CD4-positive, alpha-beta T cell (primary cell): ENCODE data around the gene DOCK2. TPM values are rescaled to one million over a fixed set of nuclear protein-coding genes. Genes with fewer than 3 reads are reported as not detected.

Experiments used
- ATAC-seq: fragments of 200-7000 bp; cut with Tn5 transposase; one replicate; pipeline ENCODE4 v1.10.0; 2022; ENCODE audit warnings: mild to moderate bottlenecking; ENCODE audit not compliant: poor library complexity
- CTCF ChIA-PET: fragments of 350-600 bp; sonication (Branson Sonifier 250); formaldehyde crosslinking; loops from one replicate; lab custom pipeline; 2021; ENCODE audit warnings: antibody characterized with exemption, inconsistent platforms; lab: Charles Lee
- POLR2A ChIA-PET: fragments of 350-600 bp; sonication (Branson Sonifier 250); formaldehyde crosslinking; loops from one replicate; lab custom pipeline; 2021; ENCODE audit warnings: antibody characterized with exemption, inconsistent platforms; lab: Charles Lee
- DNase-seq, 14 experiments: peaks; one replicate each; pipeline ENCODE4 v3.0.0-alpha.2; 2013 to 2020; ENCODE audit warnings: mixed read lengths in 2 of 14
- H3K27ac ChIP-seq, 2 donors: one replicate each; pipeline versions ENCODE4 v1.5.1 to v1.7.0; 2013; ENCODE audit warnings: low read length in 2 of 2, low read depth in 1 of 2, mild to moderate bottlenecking in 1 of 2
- H3K27me3 ChIP-seq, 2 experiments: 1 replicate in 1 of 2; 2 replicates in 1 of 2; pipeline versions ENCODE4 v1.6.1 to v1.7.0; 2013; ENCODE audit warnings: low read length in 2 of 2, control low read depth in 1 of 2, mild to moderate bottlenecking in 1 of 2, moderate library complexity in 1 of 2; ENCODE audit not compliant: insufficient read depth in 2 of 2, control insufficient read depth in 1 of 2
- H3K36me3 ChIP-seq: one replicate; pipeline ENCODE4 v1.6.1; 2013; ENCODE audit warnings: low read length, control low read depth; ENCODE audit not compliant: insufficient read depth
- H3K4me1 ChIP-seq: one replicate; pipeline ENCODE4 v1.6.1; 2013; ENCODE audit warnings: low read length, control low read depth; ENCODE audit not compliant: insufficient read depth
- H3K4me3 ChIP-seq: one replicate; pipeline ENCODE4 v1.5.1; 2013; ENCODE audit warnings: mild to moderate bottlenecking, low read length, moderate library complexity
- H3K9me3 ChIP-seq, 2 experiments: 1 replicate in 1 of 2; 2 replicates in 1 of 2; pipeline versions ENCODE4 v1.6.1 to v1.7.0; 2013; ENCODE audit warnings: low read length in 2 of 2, mild to moderate bottlenecking in 2 of 2, control low read depth in 1 of 2, moderate library complexity in 1 of 2; ENCODE audit not compliant: control insufficient read depth in 1 of 2, insufficient read depth in 1 of 2
- H3K27ac Mint-ChIP-seq: one replicate; pipeline ENCODE4 v1.8.0; 2020; ENCODE audit warnings: mixed read lengths
- H3K27me3 Mint-ChIP-seq: one replicate; pipeline ENCODE4 v1.8.0; 2021; ENCODE audit warnings: mixed read lengths
- H3K36me3 Mint-ChIP-seq: one replicate; pipeline ENCODE4 v1.8.0; 2021; ENCODE audit warnings: low read depth, mixed read lengths
- H3K4me1 Mint-ChIP-seq: one replicate; pipeline ENCODE4 v1.8.0; 2021; ENCODE audit warnings: low read depth, mixed read lengths
- H3K4me3 Mint-ChIP-seq: one replicate; pipeline ENCODE4 v1.8.0; 2020; ENCODE audit warnings: mild to moderate bottlenecking, mixed read lengths
- H3K9me3 Mint-ChIP-seq: one replicate; pipeline ENCODE4 v1.8.0; 2020; ENCODE audit warnings: mixed read lengths
- CTCF ChIP-seq: fragments of 200-600 bp; IDR thresholded peaks from one replicate; pipeline ENCODE4 v1.8.0; 2022; ENCODE audit warnings: antibody characterized with exemption, mild to moderate bottlenecking
- intact Hi-C, 2 experiments: fragments of 100-400 bp; cut with DNase I in 1 of 2; cut with micrococcal nuclease in 1 of 2; formaldehyde crosslinking; loops; one replicate each; pipeline versions ENCODE4 v1.15.1 to v1.9.0; 2023 to 2025; cut with DNase I, micrococcal nuclease
- total RNA-seq, 174 experiments: library from RNA in 2 of 174; stranded (reverse) in 2 of 174; gene quantifications; one replicate each; pipeline ENCODE4 v1.2.3 and lab custom pipeline; 2021 to 2026

Gene DOCK2
- total RNA-seq, 2 experiments from 2014 or later = 220 to 229 TPM

GRCh38 chr5:169944922-169945680 lies 308.0 kb downstream of the DOCK2 start:
- H3K9me3 Mint-ChIP-seq = no peaks in the 10 kb centered on the region
- H3K9me3 ChIP-seq = peaks cover 0 to 4% of the 10 kb centered on the region in 2 experiments
- H3K27ac Mint-ChIP-seq = no peak overlapping the region
- TF ChIP-seq CTCF = no peak
- ATAC-seq (no peak), DNase-seq (no peak)
- H3K36me3 ChIP-seq = peaks cover 15% of the 10 kb centered on the region
- POLR2A ChIA-PET = no interaction called here
- no peak overlapping the region for H3K4me3 ChIP-seq
- no peak overlapping the region for H3K27ac ChIP-seq
- H3K27me3 Mint-ChIP-seq = no peaks in the 10 kb centered on the region
- H3K27me3 ChIP-seq = no peaks in the 10 kb centered on the region
- peaks cover 45% of the 10 kb centered on the region for H3K36me3 Mint-ChIP-seq
- CTCF ChIA-PET = no interaction called here
- H3K4me1 Mint-ChIP-seq = peaks cover 11% of the 10 kb centered on the region
- intact Hi-C loops = no loop called here
- H3K4me3 Mint-ChIP-seq = no peak overlapping the region
- H3K4me1 ChIP-seq = no peaks in the 10 kb centered on the region

GRCh38 chr5:169945831-169946261 lies 308.8 kb downstream of the DOCK2 start:
- no peak for ATAC-seq
- H3K36me3 Mint-ChIP-seq = peaks cover 45% of the 10 kb centered on the region
- H3K27me3 Mint-ChIP-seq = no peaks in the 10 kb centered on the region
- DNase-seq = no peak
- Histone ChIP-seq H3K9me3 (peaks cover 0 to 4% of the 10 kb centered on the region in 2 experiments), H3K4me3 (no peak overlapping the region), H3K27ac (no peak overlapping the region), H3K27me3 (no peaks in the 10 kb centered on the region), H3K36me3 (peaks cover 19% of the 10 kb centered on the region), H3K4me1 (no peaks in the 10 kb centered on the region)
- TF ChIP-seq CTCF = no peak
- no peak overlapping the region for H3K27ac Mint-ChIP-seq
- no peak overlapping the region for H3K4me3 Mint-ChIP-seq
- intact Hi-C loops = no loop called here
- ChIA-PET POLR2A (no interaction called here), CTCF (no interaction called here)
- H3K9me3 Mint-ChIP-seq = no peaks in the 10 kb centered on the region
- H3K4me1 Mint-ChIP-seq = peaks cover 11% of the 10 kb centered on the region

- intact Hi-C loops = no loop called here
- Histone ChIP-seq H3K27me3 (no peaks in the 10 kb centered on the region), H3K27ac (no peak overlapping the region), H3K4me1 (no peaks in the 10 kb centered on the region), H3K36me3 (peaks cover 22% of the 10 kb centered on the region), H3K4me3 (no peak overlapping the region), H3K9me3 (peaks cover 0 to 4% of the 10 kb centered on the region in 2 experiments)
- no peak for TF ChIP-seq CTCF
- H3K36me3 Mint-ChIP-seq = peaks cover 49% of the 10 kb centered on the region
- ChIA-PET POLR2A (no interaction called here), CTCF (no interaction called here)
- ATAC-seq (no peak), DNase-seq (no peak)
- H3K4me3 Mint-ChIP-seq = no peak overlapping the region
- H3K27me3 Mint-ChIP-seq = no peaks in the 10 kb centered on the region
- no peak overlapping the region for H3K27ac Mint-ChIP-seq
- no peaks in the 10 kb centered on the region for H3K9me3 Mint-ChIP-seq
- H3K4me1 Mint-ChIP-seq = peaks cover 5% of the 10 kb centered on the region
These were observed 309.7 kb downstream of the DOCK2 start for GRCh38 chr5:169946743-169947295.
